Nephron progenitor cell (in vitro differentiated cells): ENCODE results near the gene MYZAP.

Experiments used
- DNase-seq: peaks from one replicate; pipeline ENCODE4 v3.0.0; 2021
- H3K27ac Mint-ChIP-seq: 2 replicates; pipeline ENCODE4 v1.8.0; 2021; ENCODE audit warnings: mild to moderate bottlenecking, moderate library complexity, mixed read lengths
- H3K27me3 Mint-ChIP-seq: 2 replicates; pipeline ENCODE4 v1.8.0; 2021; ENCODE audit warnings: mild to moderate bottlenecking, low read depth, mixed read lengths; ENCODE audit not compliant: poor library complexity
- H3K36me3 Mint-ChIP-seq: 2 replicates; pipeline ENCODE4 v1.8.0; 2021; ENCODE audit warnings: low read depth, mixed read lengths
- H3K4me1 Mint-ChIP-seq: 2 replicates; pipeline ENCODE4 v1.8.0; 2021; ENCODE audit warnings: mixed read lengths
- H3K4me3 Mint-ChIP-seq: 2 replicates; pipeline ENCODE4 v1.8.0; 2021; ENCODE audit warnings: mild to moderate bottlenecking, moderate library complexity, mixed read lengths
- H3K9me3 Mint-ChIP-seq: 2 replicates; pipeline ENCODE4 v1.8.0; 2021; ENCODE audit warnings: mild to moderate bottlenecking, moderate library complexity, mixed read lengths
- CTCF ChIP-seq: fragments of 200-600 bp; sonication (generic); IDR thresholded peaks from 2 replicates; pipeline ENCODE4 v1.5.0; 2021; ENCODE audit warnings: antibody characterized with exemption

Gene MYZAP

GRCh38 chr15:57563416-57563815, 28.3 kb upstream of the MYZAP start:
- DNase-seq: no peak
- TF ChIP-seq CTCF: no peak
- peaks cover 13% of the 10 kb centered on the region for H3K4me1 Mint-ChIP-seq
- H3K27me3 Mint-ChIP-seq: peaks cover 18% of the 10 kb centered on the region
- no peak overlapping the region for H3K27ac Mint-ChIP-seq
- H3K4me3 Mint-ChIP-seq: no peak overlapping the region
- no peaks in the 10 kb centered on the region for H3K9me3 Mint-ChIP-seq
- no peaks in the 10 kb centered on the region for H3K36me3 Mint-ChIP-seq

GRCh38 chr15:57565311-57565710, 26.4 kb upstream of the MYZAP start:
- Mint-ChIP-seq H3K27me3 (peaks cover 12% of the 10 kb centered on the region), H3K27ac (no peak overlapping the region), H3K36me3 (no peaks in the 10 kb centered on the region), H3K9me3 (no peaks in the 10 kb centered on the region), H3K4me1 (peaks cover 19% of the 10 kb centered on the region), H3K4me3 (no peak overlapping the region)
- DNase-seq: no peak
- no peak for TF ChIP-seq CTCF

GRCh38 chr15:57566834-57567233, 24.9 kb upstream of the MYZAP start:
- Mint-ChIP-seq H3K9me3 (no peaks in the 10 kb centered on the region), H3K36me3 (no peaks in the 10 kb centered on the region), H3K4me3 (no peak overlapping the region), H3K27me3 (peaks cover 18% of the 10 kb centered on the region), H3K4me1 (peaks cover 19% of the 10 kb centered on the region), H3K27ac (no peak overlapping the region)
- no peak for TF ChIP-seq CTCF
- no peak for DNase-seq

- peaks cover 13% of the 10 kb centered on the region for H3K27me3 Mint-ChIP-seq
- H3K9me3 Mint-ChIP-seq: no peaks in the 10 kb centered on the region
- no peak for DNase-seq
- peaks cover 19% of the 10 kb centered on the region for H3K4me1 Mint-ChIP-seq
- no peak overlapping the region for H3K27ac Mint-ChIP-seq
- no peak for TF ChIP-seq CTCF
- H3K4me3 Mint-ChIP-seq: no peak overlapping the region
- H3K36me3 Mint-ChIP-seq: no peaks in the 10 kb centered on the region
These were observed 23.8 kb upstream of the MYZAP start for GRCh38 chr15:57567891-57568290.

GRCh38 chr15:57568299-57568698, 23.4 kb upstream of the MYZAP start:
- no peak for DNase-seq
- peaks cover 16% of the 10 kb centered on the region for H3K27me3 Mint-ChIP-seq
- peaks cover 19% of the 10 kb centered on the region for H3K4me1 Mint-ChIP-seq
- no peak for TF ChIP-seq CTCF
- no peaks in the 10 kb centered on the region for H3K9me3 Mint-ChIP-seq
- no peak overlapping the region for H3K4me3 Mint-ChIP-seq
- no peak overlapping the region for H3K27ac Mint-ChIP-seq
- no peaks in the 10 kb centered on the region for H3K36me3 Mint-ChIP-seq

GRCh38 chr15:57570340-57570739, 21.4 kb upstream of the MYZAP start:
- DNase-seq: no peak
- TF ChIP-seq CTCF: no peak
- peaks cover 21% of the 10 kb centered on the region for H3K27me3 Mint-ChIP-seq
- peaks cover 16% of the 10 kb centered on the region for H3K4me1 Mint-ChIP-seq
- no peaks in the 10 kb centered on the region for H3K9me3 Mint-ChIP-seq
- no peak overlapping the region for H3K27ac Mint-ChIP-seq
- no peaks in the 10 kb centered on the region for H3K36me3 Mint-ChIP-seq
- no peak overlapping the region for H3K4me3 Mint-ChIP-seq
